Calu3 (cell line): ENCODE results near the gene RHBDF1. TPM values are rescaled to one million over a fixed set of nuclear protein-coding genes. Genes with fewer than 3 reads are reported as not detected.

Experiments
- BruUV-seq: library from RNA; stranded (reverse); fragments of 400-500 nt; replicated peaks from 2 replicates; lab custom pipeline; 2021; lab: Mats Ljungman, UMichigan
- CTCF ChIA-PET: fragments of 300-600 bp; sonication (Branson Sonifier 250); formaldehyde crosslinking; loops from one replicate; lab custom pipeline; 2022; ENCODE audit warnings: antibody characterized with exemption; lab: Charles Lee
- DNase-seq: peaks from one replicate; pipeline ENCODE4 v3.0.0; 2022
- H3K27ac Mint-ChIP-seq: one replicate; pipeline ENCODE4 v1.8.0; 2022; ENCODE audit warnings: mixed read lengths; ENCODE audit not compliant: unreplicated experiment
- H3K27me3 Mint-ChIP-seq: one replicate; pipeline ENCODE4 v1.8.0; 2022; ENCODE audit warnings: mixed read lengths; ENCODE audit not compliant: unreplicated experiment
- H3K36me3 Mint-ChIP-seq: one replicate; pipeline ENCODE4 v1.8.0; 2022; ENCODE audit warnings: mild to moderate bottlenecking, moderate library complexity, mixed read lengths; ENCODE audit not compliant: insufficient read depth, unreplicated experiment
- H3K4me1 Mint-ChIP-seq: one replicate; pipeline ENCODE4 v1.8.0; 2022; ENCODE audit warnings: mild to moderate bottlenecking, low read depth, mixed read lengths; ENCODE audit not compliant: unreplicated experiment
- H3K4me3 Mint-ChIP-seq: one replicate; pipeline ENCODE4 v1.8.0; 2022; ENCODE audit warnings: mild to moderate bottlenecking, low read depth, moderate library complexity, mixed read lengths; ENCODE audit not compliant: unreplicated experiment
- H3K9me3 Mint-ChIP-seq: one replicate; pipeline ENCODE4 v1.8.0; 2022; ENCODE audit warnings: low read depth, mixed read lengths; ENCODE audit not compliant: unreplicated experiment
- intact Hi-C: fragments of 100-400 bp; cut with micrococcal nuclease; formaldehyde crosslinking; loops from one replicate; pipeline ENCODE4 v1.10.0; 2022; ENCODE audit not compliant: unreplicated experiment
- total RNA-seq: library from RNA; stranded (reverse); gene quantifications from 2 replicates; pipeline ENCODE4 v1.2.3, GENCODE V29; 2022
- TF ChIP-seq, protein P1 (sequence below): fragments of 200-600 bp; IDR thresholded peaks from one replicate; pipeline ENCODE4 v1.8.0; 2022; ENCODE audit warnings: antibody characterized with exemption; ENCODE audit not compliant: unreplicated experiment

RHBDF1 gene
- total RNA-seq, 1 experiment from 2014 or later = 60.2 TPM

DNA sequence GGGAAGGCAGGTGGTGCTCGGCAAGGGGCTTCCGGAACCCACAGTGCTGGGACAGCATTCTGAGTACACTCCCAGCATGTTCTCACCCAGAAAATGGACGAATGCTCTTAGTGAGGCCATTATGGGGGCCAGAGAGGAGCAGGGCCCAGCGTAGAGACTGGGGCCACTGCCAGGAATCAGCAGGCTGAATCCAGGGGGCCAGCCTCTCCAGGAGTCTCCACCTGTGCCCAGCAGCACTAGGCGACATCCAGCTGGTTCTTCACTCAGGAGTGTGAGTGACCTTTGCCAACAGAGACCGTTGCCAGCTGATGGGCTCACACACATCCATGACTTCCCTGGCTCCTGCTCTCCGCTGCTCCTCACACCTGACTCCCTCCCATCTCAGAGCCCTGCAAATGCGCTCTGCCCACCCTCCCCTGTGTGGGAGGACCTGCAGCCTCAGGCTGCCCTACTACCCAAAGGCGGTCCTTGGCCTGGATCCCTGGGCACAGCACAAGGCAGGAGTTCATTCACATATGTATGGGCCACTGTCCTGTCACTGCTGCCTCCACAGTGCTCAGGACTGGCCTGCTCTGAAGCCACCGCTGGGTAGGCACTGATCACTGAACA, 5.1 kb downstream of the RHBDF1 start:
- no peak for DNase-seq
- Mint-ChIP-seq H3K27ac (no peak overlapping the region), H3K4me1 (peaks cover 22% of the 10 kb centered on the region), H3K27me3 (no peaks in the 10 kb centered on the region), H3K4me3 (no peak overlapping the region), H3K36me3 (peaks cover 25% of the 10 kb centered on the region), H3K9me3 (no peaks in the 10 kb centered on the region)
- intact Hi-C loops = no loop called here
- BruUV-seq = no TSS peak
- CTCF ChIA-PET = interaction anchor here (2.3 kb wide), 1 partner anchor 29 kb away, joined by 47 read pairs; no protein-coding TSS in a partner anchor
- TF ChIP-seq, protein P1, sequence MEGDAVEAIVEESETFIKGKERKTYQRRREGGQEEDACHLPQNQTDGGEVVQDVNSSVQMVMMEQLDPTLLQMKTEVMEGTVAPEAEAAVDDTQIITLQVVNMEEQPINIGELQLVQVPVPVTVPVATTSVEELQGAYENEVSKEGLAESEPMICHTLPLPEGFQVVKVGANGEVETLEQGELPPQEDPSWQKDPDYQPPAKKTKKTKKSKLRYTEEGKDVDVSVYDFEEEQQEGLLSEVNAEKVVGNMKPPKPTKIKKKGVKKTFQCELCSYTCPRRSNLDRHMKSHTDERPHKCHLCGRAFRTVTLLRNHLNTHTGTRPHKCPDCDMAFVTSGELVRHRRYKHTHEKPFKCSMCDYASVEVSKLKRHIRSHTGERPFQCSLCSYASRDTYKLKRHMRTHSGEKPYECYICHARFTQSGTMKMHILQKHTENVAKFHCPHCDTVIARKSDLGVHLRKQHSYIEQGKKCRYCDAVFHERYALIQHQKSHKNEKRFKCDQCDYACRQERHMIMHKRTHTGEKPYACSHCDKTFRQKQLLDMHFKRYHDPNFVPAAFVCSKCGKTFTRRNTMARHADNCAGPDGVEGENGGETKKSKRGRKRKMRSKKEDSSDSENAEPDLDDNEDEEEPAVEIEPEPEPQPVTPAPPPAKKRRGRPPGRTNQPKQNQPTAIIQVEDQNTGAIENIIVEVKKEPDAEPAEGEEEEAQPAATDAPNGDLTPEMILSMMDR = no peak

DNA sequence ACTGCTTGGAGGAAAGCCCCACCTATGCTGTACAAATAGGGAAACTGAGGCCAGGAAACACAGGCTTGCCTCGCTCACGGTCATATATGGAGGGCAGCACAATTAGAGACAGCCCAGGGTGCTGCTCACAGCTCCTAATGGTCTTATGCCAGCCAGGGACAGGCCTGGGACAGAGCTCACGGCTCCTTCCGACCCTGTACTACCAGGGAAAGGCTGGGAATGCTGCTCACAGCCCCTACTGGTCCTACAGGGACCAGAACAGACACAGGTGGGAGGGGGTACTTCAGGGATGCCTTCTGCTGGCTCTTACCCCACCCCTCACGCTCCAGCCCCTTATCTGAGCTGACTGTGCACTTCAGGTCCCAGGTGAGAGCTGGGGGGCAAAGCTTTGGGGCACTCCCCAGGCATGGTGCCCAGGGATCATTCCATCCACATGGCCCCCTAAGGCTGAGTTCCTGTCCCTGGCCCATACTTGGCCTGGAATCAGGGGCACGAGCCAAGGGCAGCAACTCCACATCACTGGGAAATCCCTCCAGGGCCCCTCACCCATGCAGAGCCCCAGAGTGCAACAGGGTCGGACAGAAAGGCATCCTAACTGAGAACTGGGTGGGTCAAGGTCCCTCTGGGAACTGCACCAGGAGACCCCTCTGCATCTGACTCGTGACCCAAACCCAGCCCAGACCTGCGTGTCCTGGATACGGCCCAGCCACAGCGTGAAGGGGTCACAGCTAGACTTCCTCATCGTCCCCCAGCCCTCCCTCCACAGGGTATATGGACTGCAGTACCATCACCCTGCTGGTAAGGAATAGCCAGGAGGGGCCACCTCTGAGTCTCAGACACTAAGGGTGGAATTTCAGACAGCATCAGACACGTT, 5.9 kb downstream of the RHBDF1 start:
- H3K27ac Mint-ChIP-seq = no peak overlapping the region

DNA sequence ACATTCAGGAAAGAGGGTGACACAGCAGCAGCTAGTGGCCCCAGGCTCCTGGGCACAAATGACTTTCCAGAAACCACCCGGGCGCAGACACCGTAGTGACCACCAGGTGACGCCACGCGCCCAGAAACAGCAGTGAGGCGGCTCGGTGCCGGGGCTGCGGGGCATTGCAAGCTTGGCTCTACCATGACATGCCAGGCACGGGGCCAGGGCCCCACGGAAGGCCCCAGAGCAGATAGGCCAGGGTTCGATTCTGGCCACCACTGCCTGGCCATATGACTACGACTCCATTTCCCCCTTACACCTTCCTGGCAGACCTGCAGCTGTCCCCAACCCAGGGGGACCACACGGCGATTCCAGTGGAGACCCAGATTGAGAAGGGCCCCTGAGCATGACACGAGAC, 6.7 kb downstream of the RHBDF1 start:
- BruUV-seq = no TSS peak
- CTCF ChIA-PET = interaction anchor here (0.8 to 2.3 kb wide), 10 partner anchors 10 to 296 kb away, joined by 4 to 47 read pairs (median 8); partner anchors contain the start of genes MPG, POLR3K and SNRNP25
- peaks cover 15% of the 10 kb centered on the region for H3K36me3 Mint-ChIP-seq

More for the DNA sequence above, 5.9 kb downstream of the RHBDF1 start:
- TF ChIP-seq, protein P1 = no peak
- no peak overlapping the region for H3K4me3 Mint-ChIP-seq
- H3K4me1 Mint-ChIP-seq = peaks cover 22% of the 10 kb centered on the region
- peaks cover 20% of the 10 kb centered on the region for H3K36me3 Mint-ChIP-seq
- no peak for DNase-seq
- CTCF ChIA-PET = interaction anchor here (0.8 to 2.3 kb wide), 10 partner anchors 9 to 295 kb away, joined by 4 to 47 read pairs (median 8); partner anchors contain the start of genes MPG, POLR3K and SNRNP25
- H3K9me3 Mint-ChIP-seq = no peaks in the 10 kb centered on the region
- intact Hi-C loops = no loop called here
- BruUV-seq = no TSS peak
- no peaks in the 10 kb centered on the region for H3K27me3 Mint-ChIP-seq

DNA sequence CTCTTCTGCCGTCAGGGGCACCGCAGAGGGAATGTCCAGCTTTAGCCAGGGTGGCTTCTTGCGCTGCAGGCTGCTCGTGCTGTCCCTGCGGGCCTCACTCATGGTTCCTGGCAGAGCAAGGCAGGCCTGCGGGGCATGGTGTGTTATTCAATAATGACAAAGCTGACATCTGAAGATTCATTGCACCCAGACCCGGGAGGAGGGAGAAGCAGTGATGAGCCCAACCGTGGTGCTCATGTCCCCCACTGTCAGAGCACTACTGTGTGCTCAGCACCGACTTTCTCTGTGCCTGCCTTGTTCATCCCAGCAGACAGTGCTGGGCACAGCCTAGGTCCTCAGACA, 7.5 kb downstream of the RHBDF1 start:
- no peak overlapping the region for H3K4me3 Mint-ChIP-seq
- CTCF ChIA-PET = interaction anchor here (2.0 kb wide), 1 partner anchor 29 kb away, joined by 10 read pairs; no protein-coding TSS in a partner anchor

More for the DNA sequence above, 6.7 kb downstream of the RHBDF1 start:
- DNase-seq = peak; percentile 94
- H3K27ac Mint-ChIP-seq = no peak overlapping the region
- no peaks in the 10 kb centered on the region for H3K27me3 Mint-ChIP-seq
- intact Hi-C loops = loop anchor here (2.0 kb wide), 1 partner anchor 31 kb away; no protein-coding TSS in a partner anchor
- peaks cover 20% of the 10 kb centered on the region for H3K4me1 Mint-ChIP-seq
- no peaks in the 10 kb centered on the region for H3K9me3 Mint-ChIP-seq
- H3K4me3 Mint-ChIP-seq = no peak overlapping the region
- TF ChIP-seq, protein P1 = peak; percentile 96

More for the DNA sequence above, 7.5 kb downstream of the RHBDF1 start:
- Mint-ChIP-seq H3K27ac (no peak overlapping the region), H3K27me3 (no peaks in the 10 kb centered on the region), H3K4me1 (peaks cover 15% of the 10 kb centered on the region), H3K9me3 (no peaks in the 10 kb centered on the region), H3K36me3 (peaks cover 17% of the 10 kb centered on the region)
- TF ChIP-seq, protein P1 = no peak
- DNase-seq = no peak
- BruUV-seq = no TSS peak
- intact Hi-C loops = loop anchor here (2.0 kb wide), 1 partner anchor 32 kb away; no protein-coding TSS in a partner anchor
